Stimulated activated naive CD4-positive, alpha-beta T cell (primary cell): Measurements from ENCODE around the gene ZFP69.
"Not testable (repeated sequence)": the region's sequence is repeated elsewhere in the genome, so short reads cannot be mapped to it uniquely, and the experiment has no call there.

Experiments used
- DNase-seq, 6 experiments: peaks; one replicate each; lab custom pipeline; 2025; lab: John Stamatoyannopoulos, UW

Gene ZFP69

GRCh38 chr1:40476924-40477677 lies at the start of gene ZFP69:
Gene ZFP69, plus strand, starts transcription at chr1:40477290. Its CDS starts 2,072 bp downstream, at chr1:40479362.
- DNase-seq = peak; percentile 26 to 69 (median 52)

- no peak for DNase-seq
Observed at GRCh38 chr1:40431385-40431784, 45.7 kb upstream of the ZFP69 start.

DNA sequence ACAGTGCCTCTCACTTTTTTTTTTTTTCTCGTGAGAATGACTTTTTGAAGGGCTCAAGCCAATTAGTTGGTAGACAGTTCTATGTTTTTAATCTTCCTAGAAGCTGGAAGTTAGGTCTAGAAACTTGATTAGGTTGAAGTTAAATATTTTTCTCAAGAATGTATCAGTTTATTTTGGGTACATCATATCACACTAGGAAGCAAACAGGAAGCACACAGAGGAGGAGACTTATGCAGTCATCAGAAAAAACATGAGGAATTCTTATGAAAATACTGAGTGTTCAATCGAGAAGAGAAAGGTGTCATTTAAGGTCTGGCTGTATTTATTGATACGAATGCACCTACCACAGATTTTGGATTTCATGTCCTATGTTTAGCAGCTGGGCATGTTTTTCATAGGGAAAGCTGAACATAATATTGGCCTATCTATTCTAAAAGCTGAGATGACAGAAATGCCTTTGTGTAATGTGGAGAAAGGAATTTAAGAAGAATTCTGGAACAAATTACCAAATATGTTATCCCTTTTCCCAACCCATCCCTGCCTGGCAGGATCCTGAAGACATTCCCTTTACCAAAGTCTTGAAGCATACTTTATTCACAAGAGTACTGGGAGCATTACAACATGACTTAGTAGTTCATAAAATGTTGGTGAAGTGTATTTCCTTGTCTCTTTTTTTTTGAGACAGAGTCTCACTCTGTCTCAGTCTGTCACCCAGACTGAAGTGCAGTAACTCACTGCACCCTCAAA lies 44.3 kb upstream of the ZFP69 start:
- DNase-seq = no peak

DNA sequence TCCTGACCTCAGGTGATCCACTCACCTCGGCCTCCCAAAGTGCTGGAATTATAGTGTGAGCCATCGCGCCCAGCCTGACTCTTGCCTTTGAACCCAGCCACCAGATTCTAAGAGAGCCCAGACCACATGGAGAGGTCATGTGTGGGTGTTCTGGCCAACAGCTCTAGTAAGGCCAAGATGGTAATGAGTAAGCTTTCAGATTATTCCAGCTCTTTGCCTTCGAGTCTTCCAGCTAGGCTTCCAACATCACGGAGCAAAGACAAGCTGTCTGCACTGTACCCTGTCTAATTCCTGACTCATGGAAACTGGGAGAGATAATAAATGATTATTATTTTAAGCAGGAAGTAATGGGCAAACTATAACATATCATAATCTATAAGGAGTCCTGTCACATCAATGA lies 41.6 kb upstream of the ZFP69 start:
- DNase-seq = no peak

DNA sequence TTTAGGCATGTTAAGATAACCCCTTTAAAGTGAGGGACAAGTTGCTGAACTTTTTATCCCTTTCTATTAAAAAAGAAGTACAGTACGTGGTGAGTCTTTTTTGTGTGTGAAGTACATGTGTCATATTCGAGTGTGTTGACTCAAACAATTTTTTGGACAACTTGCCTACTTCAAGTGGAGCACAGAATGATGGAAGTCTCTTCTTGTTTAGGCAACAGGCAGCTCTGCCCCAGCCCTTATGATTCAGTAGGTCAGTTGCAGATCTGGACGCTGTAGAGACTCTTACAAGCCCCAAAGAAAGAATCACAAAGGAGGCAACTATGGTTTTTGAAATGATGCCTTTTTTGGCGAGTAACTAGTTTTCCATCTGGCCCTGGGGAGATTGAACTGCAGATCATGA lies 41.2 kb upstream of the ZFP69 start:
- DNase-seq = no peak

DNA sequence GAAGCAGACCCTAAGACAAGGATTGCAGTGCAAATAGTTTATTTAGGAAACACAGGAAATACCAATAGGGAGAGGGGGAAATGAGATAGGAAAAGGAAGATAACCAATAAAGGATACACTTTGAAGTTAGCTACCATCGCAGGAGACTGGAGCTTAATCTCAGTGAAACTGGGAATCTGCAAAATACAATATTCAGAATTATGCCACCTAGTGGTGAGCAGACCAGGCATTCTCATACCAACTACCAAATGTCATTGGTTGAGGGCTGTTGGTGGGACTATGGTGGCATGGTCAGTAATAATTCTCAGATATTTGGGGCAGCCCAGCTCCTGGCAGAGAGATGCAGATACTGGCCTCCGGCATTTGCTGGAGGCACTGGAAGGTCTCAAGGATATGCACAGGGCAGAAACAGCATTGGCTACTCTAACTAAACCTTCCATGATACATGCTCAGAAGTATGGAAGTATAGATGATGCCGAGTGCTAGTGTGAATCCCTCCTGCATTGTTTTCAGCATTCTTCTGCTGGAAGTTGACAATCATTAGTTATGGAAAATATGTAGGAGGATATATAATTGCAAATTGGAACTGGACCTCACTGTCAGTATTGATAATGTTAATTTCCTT lies 38.6 kb upstream of the ZFP69 start:
- peak in 2 of 6 experiments; percentile 16 to 50 for DNase-seq

GRCh38 chr1:40439247-40439646 lies 37.8 kb upstream of the ZFP69 start:
- no peak for DNase-seq

- DNase-seq = peak; percentile 62 to 82 (median 76)
Observed at GRCh38 chr1:40449684-40450494, 27.2 kb upstream of the ZFP69 start, which contains the start of gene ZFP69B. Gene ZFP69B, plus strand, starts transcription at chr1:40450476. Its CDS starts 486 bp downstream, at chr1:40450962.

- peak in 5 of 6 experiments; percentile 9 to 46 (median 21) for DNase-seq
Observed at GRCh38 chr1:40450495-40451237, 26.4 kb upstream of the ZFP69 start.

GRCh38 chr1:40451238-40451585 lies 25.9 kb upstream of the ZFP69 start:
- no peak for DNase-seq

GRCh38 chr1:40454873-40455272 lies 22.2 kb upstream of the ZFP69 start:
- no peak for DNase-seq

GRCh38 chr1:40462956-40463590 lies 14.0 kb upstream of the ZFP69 start:
- DNase-seq = peak in 1 of 6 experiments; percentile 16

DNA sequence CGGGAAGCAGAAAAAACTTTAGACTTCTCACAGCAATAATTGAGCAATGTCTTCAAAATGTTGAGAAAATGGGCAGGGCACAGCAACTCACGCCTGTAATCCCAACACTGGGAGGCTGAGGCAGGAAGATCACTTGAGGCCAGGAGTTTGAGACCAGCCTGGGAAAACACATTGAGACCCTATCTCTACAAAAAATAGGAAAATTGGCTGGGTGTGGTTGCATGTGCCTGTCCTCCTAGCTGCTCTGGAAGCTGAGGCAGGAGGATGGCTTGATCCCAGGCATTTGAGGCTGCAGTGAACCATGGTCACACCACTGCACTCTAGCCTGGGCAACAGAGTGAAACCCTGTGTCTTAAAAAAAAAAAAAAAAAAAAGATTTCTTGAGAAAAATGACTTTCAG lies 7.8 kb upstream of the ZFP69 start:
- no peak for DNase-seq

DNA sequence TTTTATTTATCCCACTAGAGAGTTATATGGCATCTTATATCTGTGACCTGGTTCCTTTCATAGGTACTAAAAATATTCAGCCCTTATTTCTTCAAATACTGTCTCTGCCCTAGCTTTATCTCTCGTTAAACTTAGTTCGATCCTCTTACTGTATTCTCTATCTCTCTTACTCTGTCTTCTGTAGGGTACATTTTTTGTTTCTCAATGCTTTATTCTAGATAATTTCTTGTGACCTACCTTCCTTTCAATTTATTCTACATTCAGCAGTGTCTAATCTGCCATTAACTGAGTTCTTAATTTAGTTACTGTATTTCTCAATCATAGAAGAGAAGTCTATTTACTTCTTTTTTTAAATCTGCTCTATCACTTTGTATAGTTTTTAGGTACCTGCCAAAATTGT lies 1.8 kb upstream of the ZFP69 start:
- no peak for DNase-seq

GRCh38 chr1:40477678-40478053 lies 576 bp downstream of the ZFP69 start:
- DNase-seq = peak in 3 of 6 experiments; percentile 14 to 23 (median 21)

GRCh38 chr1:40478276-40478675 lies 1.2 kb downstream of the ZFP69 start:
- DNase-seq = no peak

DNA sequence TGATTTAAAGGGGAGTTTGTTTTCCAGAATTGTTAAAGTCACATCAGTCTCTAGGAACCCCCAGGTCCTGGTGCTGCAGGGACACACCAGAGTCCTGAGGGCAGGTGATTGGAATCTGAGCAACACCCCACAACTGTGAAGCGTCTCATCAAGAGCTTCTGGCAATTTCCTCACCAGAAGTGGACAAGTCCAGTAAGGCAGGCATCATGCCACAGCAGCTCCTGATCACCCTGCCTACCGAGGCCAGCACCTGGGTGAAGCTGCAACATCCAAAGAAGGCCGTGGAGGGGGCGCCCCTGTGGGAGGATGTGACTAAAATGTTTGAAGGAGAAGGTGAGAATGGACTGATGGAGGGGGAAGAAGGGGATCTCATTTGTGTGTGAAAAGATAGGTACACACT lies 2.1 kb downstream of the ZFP69 start:
- no peak for DNase-seq

DNA sequence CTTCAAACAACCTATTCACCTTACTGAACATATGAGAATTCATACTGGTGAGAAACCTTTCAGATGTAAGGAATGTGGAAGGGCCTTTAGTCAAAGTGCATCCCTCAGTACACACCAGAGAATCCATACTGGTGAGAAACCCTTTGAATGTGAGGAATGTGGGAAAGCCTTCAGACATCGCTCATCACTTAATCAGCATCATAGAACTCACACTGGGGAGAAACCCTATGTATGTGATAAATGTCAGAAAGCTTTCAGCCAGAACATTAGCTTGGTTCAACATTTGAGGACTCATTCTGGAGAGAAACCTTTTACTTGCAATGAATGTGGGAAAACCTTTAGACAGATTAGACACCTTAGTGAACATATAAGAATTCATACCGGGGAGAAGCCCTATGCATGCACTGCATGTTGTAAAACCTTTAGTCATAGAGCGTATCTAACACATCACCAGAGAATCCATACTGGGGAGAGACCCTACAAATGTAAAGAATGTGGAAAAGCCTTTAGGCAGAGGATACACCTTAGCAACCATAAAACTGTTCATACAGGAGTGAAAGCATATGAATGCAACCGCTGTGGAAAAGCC lies 18.3 kb downstream of the ZFP69 start:
- no peak for DNase-seq

- DNase-seq = not testable (repeated sequence)
Observed at GRCh38 chr1:40502651-40503050, 25.6 kb downstream of the ZFP69 start.

GRCh38 chr1:40507973-40508372 lies 30.9 kb downstream of the ZFP69 start:
- DNase-seq = no peak
